ENCODE results near the gene AUTS2.

GRCh38 chr7:70565721-70566370 lies 967.6 kb downstream of the AUTS2 start:
- TF ChIP-seq EZH2 (IDR thresholded peaks at IDR 0.05; ENCODE audit: insufficient read depth, poor library complexity, severe bottlenecking) (no peak), EZH2phosphoT487 (IDR thresholded peaks at IDR 0.05; ENCODE audit: insufficient read depth, low read depth) (no peak)

Measured in GM23248 (cell line).